Measurements from ENCODE around the gene SNAP23.
A peak's percentile ranks its signal among the peaks of the same experiment; 100 is the strongest.
"Not testable (repeated sequence)": the region's sequence is repeated elsewhere in the genome, so short reads cannot be mapped to it uniquely, and the experiment has no call there.

The SNAP23 gene

GRCh38 chr15:42498212-42499068 lies 3.0 kb downstream of the SNAP23 start:
- DNase-seq (ENCODE audit: low read depth), result no peak

GRCh38 chr15:42499858-42500609 lies 4.6 kb downstream of the SNAP23 start:
- DNase-seq (ENCODE audit: low read depth), result no peak

GRCh38 chr15:42502477-42502876 lies 7.0 kb downstream of the SNAP23 start:
- no peak for DNase-seq (ENCODE audit: low read depth)

GRCh38 chr15:42503825-42504224 lies 8.4 kb downstream of the SNAP23 start:
- DNase-seq (ENCODE audit: low read depth), result no peak

- DNase-seq (ENCODE audit: low read depth), result no peak
Observed at GRCh38 chr15:42504631-42505030, 9.2 kb downstream of the SNAP23 start.

- no peak for DNase-seq (ENCODE audit: low read depth)
Observed at GRCh38 chr15:42507514-42507913, 12.1 kb downstream of the SNAP23 start.

- DNase-seq (ENCODE audit: low read depth), result no peak
Observed at GRCh38 chr15:42508263-42508690, 12.8 kb downstream of the SNAP23 start.

- no peak for DNase-seq (ENCODE audit: low read depth)
Observed at GRCh38 chr15:42510258-42511006, 15.0 kb downstream of the SNAP23 start.

- DNase-seq (ENCODE audit: low read depth), result no peak
Observed at GRCh38 chr15:42511007-42511391, 15.6 kb downstream of the SNAP23 start.

GRCh38 chr15:42523331-42523730 lies 27.9 kb downstream of the SNAP23 start:
- DNase-seq (ENCODE audit: low read depth), result no peak

GRCh38 chr15:42528970-42529369 lies 33.5 kb downstream of the SNAP23 start:
- DNase-seq (ENCODE audit: low read depth), result no peak

GRCh38 chr15:42533246-42533645 lies 37.8 kb downstream of the SNAP23 start:
- no peak for DNase-seq (ENCODE audit: low read depth)

- no peak for DNase-seq (ENCODE audit: low read depth)
Observed at GRCh38 chr15:42544853-42545629, 49.6 kb downstream of the SNAP23 start.

- no peak for DNase-seq (ENCODE audit: low read depth)
Observed at GRCh38 chr15:42547918-42548248, 52.4 kb downstream of the SNAP23 start.

GRCh38 chr15:42548249-42549031 lies 53.0 kb downstream of the SNAP23 start, which contains the start of the genes HAUS2 and LRRC57:
Gene HAUS2, plus strand, starts transcription at chr15:42548838. Its CDS starts 35 bp downstream, at chr15:42548873.
Gene LRRC57, minus strand, starts transcription at chr15:42548793. Its CDS starts 359 bp downstream, at chr15:42548434.
- DNase-seq (ENCODE audit: low read depth), result peak; percentile 79

- peak; percentile 4 for DNase-seq (ENCODE audit: low read depth)
Observed at GRCh38 chr15:42549032-42549491, 53.6 kb downstream of the SNAP23 start.

GRCh38 chr15:42549741-42550392 lies 54.4 kb downstream of the SNAP23 start:
- no peak for DNase-seq (ENCODE audit: low read depth)

GRCh38 chr15:42553554-42553953 lies 58.1 kb downstream of the SNAP23 start:
- DNase-seq (ENCODE audit: low read depth), result no peak

- DNase-seq (ENCODE audit: low read depth), result not testable (repeated sequence)
Observed at GRCh38 chr15:42556550-42557207, 61.2 kb downstream of the SNAP23 start.

- no peak for DNase-seq (ENCODE audit: low read depth)
Observed at GRCh38 chr15:42558739-42559138, 63.3 kb downstream of the SNAP23 start.
